ENCODE data around the gene RBM26. TPM values are rescaled to one million over a fixed set of nuclear protein-coding genes. Genes with fewer than 3 reads are reported as not detected.

Gene RBM26
- total RNA-seq, 1 experiment from 2014 or later: 65.7 TPM

- Histone ChIP-seq H3K27me3 (replicated peaks; ENCODE audit: insufficient read depth, low read depth, low read length, poor library complexity) (no peaks in the 10 kb centered on the region), H3K27ac (ENCODE audit: low read depth, low read length, poor library complexity, severe bottlenecking) (no peak overlapping the region), H3K4me1 (ENCODE audit: insufficient read depth, low read length, poor library complexity, severe bottlenecking) (no peaks in the 10 kb centered on the region), H3K9me3 (ENCODE audit: low read depth, low read length, poor library complexity, severe bottlenecking) (no peaks in the 10 kb centered on the region), H3K4me3 (ENCODE audit: low read depth, low read length, poor library complexity, severe bottlenecking) (no peak overlapping the region), H3K36me3 (ENCODE audit: insufficient read depth, low read length, poor library complexity, severe bottlenecking) (no peaks in the 10 kb centered on the region)
- POLR2A ChIA-PET (ENCODE audit: low non-redundant PET): no interaction called here
- no TSS peak for BruUV-seq (replicated peaks)
- no peak for DNase-seq (ENCODE audit: low spot score)
- no peak for TF ChIP-seq EZH2 (IDR thresholded peaks at IDR 0.05; ENCODE audit: borderline replicate concordance, low read depth, low read length, poor library complexity, severe bottlenecking)
- no peak for TF ChIP-seq CTCF (conservative IDR thresholded peaks at IDR 0.05; ENCODE audit: low read depth, low read length)
- CTCF ChIA-PET: no interaction called here
- intact Hi-C loops (cut with micrococcal nuclease; ENCODE audit: unreplicated experiment): no loop called here
These were observed 98.2 kb downstream of the RBM26 start for GRCh38 chr13:79307866-79308298.

GRCh38 chr13:79307433-79307861 is 98.6 kb downstream of the RBM26 start:
- no TSS peak for BruUV-seq (replicated peaks)
- Histone ChIP-seq H3K27me3 (replicated peaks; ENCODE audit: insufficient read depth, low read depth, low read length, poor library complexity) (no peaks in the 10 kb centered on the region), H3K9me3 (ENCODE audit: low read depth, low read length, poor library complexity, severe bottlenecking) (no peaks in the 10 kb centered on the region), H3K4me3 (ENCODE audit: low read depth, low read length, poor library complexity, severe bottlenecking) (no peak overlapping the region), H3K36me3 (ENCODE audit: insufficient read depth, low read length, poor library complexity, severe bottlenecking) (no peaks in the 10 kb centered on the region), H3K4me1 (ENCODE audit: insufficient read depth, low read length, poor library complexity, severe bottlenecking) (no peaks in the 10 kb centered on the region), H3K27ac (ENCODE audit: low read depth, low read length, poor library complexity, severe bottlenecking) (no peak overlapping the region)
- POLR2A ChIA-PET (ENCODE audit: low non-redundant PET): no interaction called here
- TF ChIP-seq EZH2 (IDR thresholded peaks at IDR 0.05; ENCODE audit: borderline replicate concordance, low read depth, low read length, poor library complexity, severe bottlenecking) (no peak), CTCF (conservative IDR thresholded peaks at IDR 0.05; ENCODE audit: low read depth, low read length) (no peak)
- intact Hi-C loops (cut with micrococcal nuclease; ENCODE audit: unreplicated experiment): no loop called here
- DNase-seq (ENCODE audit: low spot score): no peak
- CTCF ChIA-PET: no interaction called here

- intact Hi-C loops (cut with micrococcal nuclease; ENCODE audit: unreplicated experiment): no loop called here
- no peaks in the 10 kb centered on the region for H3K4me1 ChIP-seq (ENCODE audit: insufficient read depth, low read length, poor library complexity, severe bottlenecking)
- H3K36me3 ChIP-seq (ENCODE audit: insufficient read depth, low read length, poor library complexity, severe bottlenecking): no peaks in the 10 kb centered on the region
- H3K4me3 ChIP-seq (ENCODE audit: low read depth, low read length, poor library complexity, severe bottlenecking): no peak overlapping the region
- TF ChIP-seq EZH2 (IDR thresholded peaks at IDR 0.05; ENCODE audit: borderline replicate concordance, low read depth, low read length, poor library complexity, severe bottlenecking) (no peak), CTCF (conservative IDR thresholded peaks at IDR 0.05; ENCODE audit: low read depth, low read length) (no peak)
- ChIA-PET POLR2A (ENCODE audit: low non-redundant PET) (no interaction called here), CTCF (no interaction called here)
- no peak for DNase-seq (ENCODE audit: low spot score)
- no peak overlapping the region for H3K27ac ChIP-seq (ENCODE audit: low read depth, low read length, poor library complexity, severe bottlenecking)
- H3K27me3 ChIP-seq (replicated peaks; ENCODE audit: insufficient read depth, low read depth, low read length, poor library complexity): no peaks in the 10 kb centered on the region
- H3K9me3 ChIP-seq (ENCODE audit: low read depth, low read length, poor library complexity, severe bottlenecking): no peaks in the 10 kb centered on the region
- BruUV-seq (replicated peaks): no TSS peak
These were observed 99.4 kb downstream of the RBM26 start for GRCh38 chr13:79306650-79307049.
